OCI-LY7 (cell line): ENCODE measurements around the gene COL9A3. TPM values are rescaled to one million over a fixed set of nuclear protein-coding genes. Genes with fewer than 3 reads are reported as not detected.

Source experiments
- BruUV-seq: library from RNA; stranded (reverse); fragments of 400-500 nt; replicated peaks from 2 replicates; lab custom pipeline; 2021; lab: Mats Ljungman, UMichigan
- CTCF ChIA-PET: fragments of 300-600 bp; sonication (Branson Sonifier 250); formaldehyde crosslinking; loops from one replicate; lab custom pipeline; 2022; ENCODE audit warnings: antibody characterized with exemption; ENCODE audit not compliant: unreplicated experiment; lab: Charles Lee
- POLR2A ChIA-PET: fragments of 300-600 bp; sonication (Branson Sonifier 250); formaldehyde crosslinking; loops from one replicate; lab custom pipeline; 2022; ENCODE audit warnings: antibody characterized with exemption; lab: Charles Lee
- DNase-seq: peaks from one replicate; pipeline ENCODE4 v3.0.0-alpha.2; 2015; ENCODE audit warnings: low spot score
- H2AFZ ChIP-seq: fragments of 200-600 bp; sonication (generic), shearing (Covaris generic); 2 replicates; pipeline ENCODE4 v1.6.1; 2014; ENCODE audit warnings: mild to moderate bottlenecking, antibody characterized with exemption, low read length, moderate library complexity
- H3K27ac ChIP-seq: fragments of 200-600 bp; sonication (generic); 2 replicates; pipeline ENCODE4 v1.5.1; 2014; ENCODE audit warnings: mixed run types, low read depth, mild to moderate bottlenecking, moderate library complexity, low read length, inconsistent platforms; ENCODE audit not compliant: poor library complexity, severe bottlenecking
- H3K36me3 ChIP-seq: fragments of 200-600 bp; sonication (generic); 2 replicates; pipeline ENCODE4 v1.6.1; 2014; ENCODE audit warnings: mild to moderate bottlenecking, antibody characterized with exemption, low read length, moderate library complexity, mixed read lengths; ENCODE audit not compliant: insufficient read depth
- H3K4me1 ChIP-seq: fragments of 200-600 bp; sonication (generic); 2 replicates; pipeline ENCODE4 v1.5.1; 2014; ENCODE audit warnings: mild to moderate bottlenecking, low read length; ENCODE audit not compliant: insufficient read depth, poor library complexity, severe bottlenecking
- H3K4me2 ChIP-seq: fragments of 200-600 bp; sonication (generic); 2 replicates; pipeline ENCODE4 v1.6.1; 2014; ENCODE audit warnings: mild to moderate bottlenecking, low read length
- H3K4me3 ChIP-seq: fragments of 200-600 bp; sonication (generic); 2 replicates; pipeline ENCODE4 v1.5.1; 2014; ENCODE audit warnings: mild to moderate bottlenecking, low read depth, low read length; ENCODE audit not compliant: poor library complexity, severe bottlenecking
- H3K79me2 ChIP-seq: fragments of 200-600 bp; sonication (generic); 2 replicates; pipeline ENCODE4 v1.6.1; 2016; ENCODE audit warnings: low read depth, mild to moderate bottlenecking, low read length, moderate library complexity, mixed read lengths; ENCODE audit not compliant: insufficient read depth
- H3K9me2 ChIP-seq: fragments of 200-600 bp; sonication (generic); 2 replicates; pipeline ENCODE4 v1.6.1; 2016; ENCODE audit warnings: mild to moderate bottlenecking, low read length, mixed read lengths; ENCODE audit not compliant: insufficient read depth
- H3K9me3 ChIP-seq: fragments of 200-600 bp; sonication (generic); 2 replicates; pipeline ENCODE4 v1.6.1; 2014; ENCODE audit warnings: mild to moderate bottlenecking, mixed run types, low read length, mixed read lengths
- H4K20me1 ChIP-seq: fragments of 200-600 bp; sonication (generic); 2 replicates; pipeline ENCODE4 v1.6.1; 2014; ENCODE audit warnings: mild to moderate bottlenecking, antibody characterized with exemption, low read length, moderate library complexity, mixed read lengths; ENCODE audit not compliant: insufficient read depth
- EZH2phosphoT487 ChIP-seq: fragments of 200-600 bp; sonication (generic); IDR thresholded peaks from 2 replicates; pipeline ENCODE4 v1.6.1; 2018; ENCODE audit warnings: low read depth, borderline replicate concordance, mild to moderate bottlenecking, mixed run types, antibody characterized with exemption, low read length, moderate library complexity, mixed read lengths
- intact Hi-C: fragments of 100-400 bp; cut with micrococcal nuclease; formaldehyde crosslinking; loops from one replicate; pipeline ENCODE4 v1.10.0; 2022; ENCODE audit not compliant: unreplicated experiment
- total RNA-seq, 2 experiments: library from RNA; depleted of rRNA in 1 of 2; stranded (reverse); fragments of >200 nt in 1 of 2; shearing (Covaris generic) in 1 of 2; gene quantifications; 2 replicates each; pipeline ENCODE4 v1.2.3, GENCODE V29; 2014 to 2022
- TF ChIP-seq, protein P1 (sequence below): fragments of 200-600 bp; sonication (generic); conservative IDR thresholded peaks from 2 replicates; pipeline ENCODE4 v1.5.1; 2014; ENCODE audit warnings: mild to moderate bottlenecking, antibody characterized with exemption, low read length, moderate library complexity, mixed read lengths

COL9A3 gene
- total RNA-seq, 2 experiments from 2014 or later, result 1.7 to 5.2 TPM

DNA sequence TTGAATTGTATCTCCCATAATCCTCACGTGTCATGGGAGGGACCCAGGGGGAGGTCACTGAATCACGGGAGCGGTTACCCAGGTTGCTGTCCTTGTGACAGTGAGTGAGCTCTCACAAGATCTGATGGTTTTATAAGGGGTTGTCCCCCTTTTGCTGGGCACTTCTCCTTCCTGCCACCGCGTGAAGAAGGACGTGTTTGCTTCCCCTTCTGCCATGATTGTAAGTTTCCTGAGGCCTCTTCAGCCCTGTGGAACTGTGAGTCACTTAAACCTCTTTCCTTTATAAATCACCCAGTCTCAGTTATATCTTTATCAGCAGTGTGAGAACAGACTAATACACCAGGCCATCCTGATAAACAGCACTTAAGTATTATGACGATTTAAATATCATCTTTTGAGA lies 29.5 kb upstream of the COL9A3 start:
- no peaks in the 10 kb centered on the region for H3K36me3 ChIP-seq
- H4K20me1 ChIP-seq, result no peaks in the 10 kb centered on the region
- no peak overlapping the region for H3K4me2 ChIP-seq
- TF ChIP-seq, protein P1, sequence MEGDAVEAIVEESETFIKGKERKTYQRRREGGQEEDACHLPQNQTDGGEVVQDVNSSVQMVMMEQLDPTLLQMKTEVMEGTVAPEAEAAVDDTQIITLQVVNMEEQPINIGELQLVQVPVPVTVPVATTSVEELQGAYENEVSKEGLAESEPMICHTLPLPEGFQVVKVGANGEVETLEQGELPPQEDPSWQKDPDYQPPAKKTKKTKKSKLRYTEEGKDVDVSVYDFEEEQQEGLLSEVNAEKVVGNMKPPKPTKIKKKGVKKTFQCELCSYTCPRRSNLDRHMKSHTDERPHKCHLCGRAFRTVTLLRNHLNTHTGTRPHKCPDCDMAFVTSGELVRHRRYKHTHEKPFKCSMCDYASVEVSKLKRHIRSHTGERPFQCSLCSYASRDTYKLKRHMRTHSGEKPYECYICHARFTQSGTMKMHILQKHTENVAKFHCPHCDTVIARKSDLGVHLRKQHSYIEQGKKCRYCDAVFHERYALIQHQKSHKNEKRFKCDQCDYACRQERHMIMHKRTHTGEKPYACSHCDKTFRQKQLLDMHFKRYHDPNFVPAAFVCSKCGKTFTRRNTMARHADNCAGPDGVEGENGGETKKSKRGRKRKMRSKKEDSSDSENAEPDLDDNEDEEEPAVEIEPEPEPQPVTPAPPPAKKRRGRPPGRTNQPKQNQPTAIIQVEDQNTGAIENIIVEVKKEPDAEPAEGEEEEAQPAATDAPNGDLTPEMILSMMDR, result no peak
- TF ChIP-seq EZH2phosphoT487, result no peak
- intact Hi-C loops, result no loop called here
- CTCF ChIA-PET, result no interaction called here
- peaks cover 4% of the 10 kb centered on the region for H3K4me1 ChIP-seq
- H3K27ac ChIP-seq, result no peak overlapping the region
- no peaks in the 10 kb centered on the region for H3K79me2 ChIP-seq
- no TSS peak for BruUV-seq
- H3K9me2 ChIP-seq, result no peaks in the 10 kb centered on the region
- no peak overlapping the region for H3K4me3 ChIP-seq
- POLR2A ChIA-PET, result no interaction called here
- H3K9me3 ChIP-seq, result no peaks in the 10 kb centered on the region
- H2AFZ ChIP-seq, result no peak overlapping the region
- no peak for DNase-seq

DNA sequence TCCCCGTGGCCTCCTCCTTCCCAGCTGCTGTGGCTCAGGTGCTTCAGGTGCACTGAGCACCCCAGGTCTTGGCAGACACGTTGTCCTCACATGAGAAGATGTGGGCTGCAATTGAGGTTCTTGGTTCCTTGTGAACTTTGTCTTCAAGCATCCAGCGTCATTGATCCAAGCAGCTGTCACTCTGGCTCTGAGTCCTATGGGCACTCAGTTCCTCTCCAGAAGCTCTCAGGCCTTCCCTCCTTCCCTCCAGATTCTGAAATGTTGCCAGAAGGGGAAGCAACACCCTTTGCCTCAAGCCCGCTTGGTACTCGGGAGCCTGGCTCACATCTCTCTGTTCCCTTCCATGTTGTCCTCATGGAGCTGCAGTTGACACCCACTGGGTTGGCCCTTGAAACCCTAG lies 29.0 kb upstream of the COL9A3 start:
- DNase-seq, result no peak
- POLR2A ChIA-PET, result no interaction called here
- H3K79me2 ChIP-seq, result no peaks in the 10 kb centered on the region

DNA sequence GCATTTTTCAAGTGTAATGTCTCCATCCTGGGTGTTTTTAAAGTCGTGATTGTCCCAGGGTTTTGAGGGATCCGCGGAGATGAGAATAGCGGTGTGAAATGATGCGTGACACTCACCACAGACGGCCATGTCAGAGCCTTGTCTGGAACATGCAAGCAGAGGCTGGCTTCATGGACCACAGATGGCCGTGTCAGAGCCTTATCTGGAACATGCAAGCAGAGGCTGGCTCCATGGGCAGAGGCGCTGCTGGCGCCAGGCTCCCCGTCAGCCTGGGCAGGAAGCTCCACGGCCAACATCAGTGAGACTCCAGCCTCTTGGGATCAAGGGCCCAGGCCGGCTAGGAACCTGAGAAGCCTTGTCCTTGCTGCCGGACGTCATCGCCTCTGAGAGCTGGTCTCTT lies 28.2 kb upstream of the COL9A3 start:
- ChIA-PET POLR2A (interaction anchor here (0.7 kb wide), 1 partner anchor 129 kb away, joined by 3 read pairs; no protein-coding TSS in a partner anchor), CTCF (no interaction called here)
- Histone ChIP-seq H4K20me1 (no peaks in the 10 kb centered on the region), H3K4me1 (peaks cover 13% of the 10 kb centered on the region), H2AFZ (no peak overlapping the region), H3K27ac (no peak overlapping the region), H3K4me2 (no peak overlapping the region), H3K79me2 (no peaks in the 10 kb centered on the region), H3K9me3 (no peaks in the 10 kb centered on the region), H3K9me2 (no peaks in the 10 kb centered on the region), H3K4me3 (no peak overlapping the region), H3K36me3 (no peaks in the 10 kb centered on the region)
- TF ChIP-seq, protein P1, result no peak
- no peak for TF ChIP-seq EZH2phosphoT487
- no peak for DNase-seq
- BruUV-seq, result no TSS peak
- intact Hi-C loops, result no loop called here

More for the DNA sequence above, 29.0 kb upstream of the COL9A3 start:
- Histone ChIP-seq H3K4me2 (no peak overlapping the region), H3K36me3 (no peaks in the 10 kb centered on the region), H2AFZ (no peak overlapping the region), H3K4me1 (peaks cover 5% of the 10 kb centered on the region), H3K9me2 (no peaks in the 10 kb centered on the region), H3K27ac (no peak overlapping the region), H3K9me3 (no peaks in the 10 kb centered on the region), H3K4me3 (no peak overlapping the region), H4K20me1 (no peaks in the 10 kb centered on the region)
- BruUV-seq, result no TSS peak
- TF ChIP-seq, protein P1, result no peak
- no peak for TF ChIP-seq EZH2phosphoT487
- CTCF ChIA-PET, result no interaction called here
- intact Hi-C loops, result no loop called here
